ENCODE results near the gene PPP2R2C.

GRCh38 chr4:6517171-6517570 is 44.8 kb upstream of the PPP2R2C start:
- TF ChIP-seq, protein P1, sequence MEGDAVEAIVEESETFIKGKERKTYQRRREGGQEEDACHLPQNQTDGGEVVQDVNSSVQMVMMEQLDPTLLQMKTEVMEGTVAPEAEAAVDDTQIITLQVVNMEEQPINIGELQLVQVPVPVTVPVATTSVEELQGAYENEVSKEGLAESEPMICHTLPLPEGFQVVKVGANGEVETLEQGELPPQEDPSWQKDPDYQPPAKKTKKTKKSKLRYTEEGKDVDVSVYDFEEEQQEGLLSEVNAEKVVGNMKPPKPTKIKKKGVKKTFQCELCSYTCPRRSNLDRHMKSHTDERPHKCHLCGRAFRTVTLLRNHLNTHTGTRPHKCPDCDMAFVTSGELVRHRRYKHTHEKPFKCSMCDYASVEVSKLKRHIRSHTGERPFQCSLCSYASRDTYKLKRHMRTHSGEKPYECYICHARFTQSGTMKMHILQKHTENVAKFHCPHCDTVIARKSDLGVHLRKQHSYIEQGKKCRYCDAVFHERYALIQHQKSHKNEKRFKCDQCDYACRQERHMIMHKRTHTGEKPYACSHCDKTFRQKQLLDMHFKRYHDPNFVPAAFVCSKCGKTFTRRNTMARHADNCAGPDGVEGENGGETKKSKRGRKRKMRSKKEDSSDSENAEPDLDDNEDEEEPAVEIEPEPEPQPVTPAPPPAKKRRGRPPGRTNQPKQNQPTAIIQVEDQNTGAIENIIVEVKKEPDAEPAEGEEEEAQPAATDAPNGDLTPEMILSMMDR (IDR thresholded peaks at IDR 0.05), result no peak
- TF ChIP-seq POLR2A (IDR thresholded peaks at IDR 0.05), result no peak
